Femur (tissue), 1 donor: Measurements from ENCODE around the gene CHTF8.

ENCODE experiments used
- DNase-seq: peaks from one replicate; pipeline ENCODE4 v3.0.0-alpha.2; 2017

The CHTF8 gene

GRCh38 chr16:69084289-69084688 is 48.1 kb downstream of the CHTF8 start:
- no peak for DNase-seq

GRCh38 chr16:69083306-69083941 is 49.0 kb downstream of the CHTF8 start:
- DNase-seq, result no peak

- DNase-seq, result no peak
These were observed 52.7 kb downstream of the CHTF8 start for GRCh38 chr16:69079697-69080096.

GRCh38 chr16:69078073-69078472 is 54.3 kb downstream of the CHTF8 start:
- DNase-seq, result no peak

- no peak for DNase-seq
These were observed 55.1 kb downstream of the CHTF8 start for GRCh38 chr16:69077251-69077650.

GRCh38 chr16:69073181-69073702 is 59.1 kb downstream of the CHTF8 start:
- DNase-seq, result no peak

GRCh38 chr16:69072640-69072974 is 59.8 kb downstream of the CHTF8 start:
- no peak for DNase-seq

GRCh38 chr16:69071036-69071435 is 61.4 kb downstream of the CHTF8 start:
- no peak for DNase-seq

GRCh38 chr16:69069504-69069903 is 62.9 kb downstream of the CHTF8 start:
- no peak for DNase-seq
